Testis (tissue), 2 donors: ENCODE measurements around the gene SYK.

Experiments used
- POLR2A ChIP-seq: fragments of 450-650 bp; IDR thresholded peaks from one replicate; pipeline ENCODE4 v1.6.1; 2017; ENCODE audit warnings: antibody characterized with exemption, mild to moderate bottlenecking, moderate library complexity
- TF ChIP-seq, protein P1 (sequence below), 3 experiments: fragments of 450-650 bp in 2 of 3; fragments of 200-600 bp in 1 of 3; sonication (generic) in 1 of 3; IDR thresholded peaks; one replicate each; pipeline ENCODE4 v1.5.1; 2016 to 2019; ENCODE audit warnings: antibody characterized with exemption in 3 of 3, mild to moderate bottlenecking in 2 of 3, moderate library complexity in 1 of 3

- TF ChIP-seq, protein P1, sequence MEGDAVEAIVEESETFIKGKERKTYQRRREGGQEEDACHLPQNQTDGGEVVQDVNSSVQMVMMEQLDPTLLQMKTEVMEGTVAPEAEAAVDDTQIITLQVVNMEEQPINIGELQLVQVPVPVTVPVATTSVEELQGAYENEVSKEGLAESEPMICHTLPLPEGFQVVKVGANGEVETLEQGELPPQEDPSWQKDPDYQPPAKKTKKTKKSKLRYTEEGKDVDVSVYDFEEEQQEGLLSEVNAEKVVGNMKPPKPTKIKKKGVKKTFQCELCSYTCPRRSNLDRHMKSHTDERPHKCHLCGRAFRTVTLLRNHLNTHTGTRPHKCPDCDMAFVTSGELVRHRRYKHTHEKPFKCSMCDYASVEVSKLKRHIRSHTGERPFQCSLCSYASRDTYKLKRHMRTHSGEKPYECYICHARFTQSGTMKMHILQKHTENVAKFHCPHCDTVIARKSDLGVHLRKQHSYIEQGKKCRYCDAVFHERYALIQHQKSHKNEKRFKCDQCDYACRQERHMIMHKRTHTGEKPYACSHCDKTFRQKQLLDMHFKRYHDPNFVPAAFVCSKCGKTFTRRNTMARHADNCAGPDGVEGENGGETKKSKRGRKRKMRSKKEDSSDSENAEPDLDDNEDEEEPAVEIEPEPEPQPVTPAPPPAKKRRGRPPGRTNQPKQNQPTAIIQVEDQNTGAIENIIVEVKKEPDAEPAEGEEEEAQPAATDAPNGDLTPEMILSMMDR (IDR thresholded peaks at IDR 0.05), result no peak
- TF ChIP-seq POLR2A, result no peak
Observed at GRCh38 chr9:90880066-90880465, 78.4 kb downstream of the SYK start.
